Measurements from ENCODE around the gene OTOP3.

OTOP3 gene

GRCh38 chr17:74962622-74963394, 27.1 kb downstream of the OTOP3 start:
- Histone ChIP-seq H3K4me3 (ENCODE audit: low read length) (no peak overlapping the region), H3K36me3 (replicated peaks; ENCODE audit: low read depth, low read length) (no peaks in the 10 kb centered on the region), H3K4me2 (ENCODE audit: low read length) (no peak overlapping the region), H3K27ac (ENCODE audit: low read length) (no peak overlapping the region), H3K9ac (ENCODE audit: low read length) (no peak overlapping the region), H3K9me3 (ENCODE audit: insufficient read depth, low read length) (no peaks in the 10 kb centered on the region), H3K79me2 (ENCODE audit: low read length) (no peaks in the 10 kb centered on the region), H4K20me1 (ENCODE audit: insufficient read depth, low read length) (no peaks in the 10 kb centered on the region), H2AFZ (ENCODE audit: low read depth, low read length) (no peak overlapping the region), H3K27me3 (ENCODE audit: low read depth, low read length) (no peaks in the 10 kb centered on the region), H3K4me1 (ENCODE audit: low read length) (peaks cover 10% of the 10 kb centered on the region)
- TF ChIP-seq EZH2phosphoT487 (IDR thresholded peaks at IDR 0.05; ENCODE audit: low read depth) (no peak), CTCF (IDR thresholded peaks at IDR 0.05; ENCODE audit: low read depth, low read length) (no peak)

GRCh38 chr17:74963656-74964055, 28.0 kb downstream of the OTOP3 start:
- Histone ChIP-seq H3K4me2 (ENCODE audit: low read length) (no peak overlapping the region), H4K20me1 (ENCODE audit: insufficient read depth, low read length) (no peaks in the 10 kb centered on the region), H3K4me1 (ENCODE audit: low read length) (peaks cover 7% of the 10 kb centered on the region), H3K79me2 (ENCODE audit: low read length) (no peaks in the 10 kb centered on the region), H3K36me3 (replicated peaks; ENCODE audit: low read depth, low read length) (no peaks in the 10 kb centered on the region), H3K4me3 (ENCODE audit: low read length) (no peak overlapping the region), H3K9ac (ENCODE audit: low read length) (no peak overlapping the region), H3K27ac (ENCODE audit: low read length) (no peak overlapping the region), H3K27me3 (ENCODE audit: low read depth, low read length) (no peaks in the 10 kb centered on the region), H3K9me3 (ENCODE audit: insufficient read depth, low read length) (no peaks in the 10 kb centered on the region), H2AFZ (ENCODE audit: low read depth, low read length) (no peak overlapping the region)
- no peak for TF ChIP-seq CTCF (IDR thresholded peaks at IDR 0.05; ENCODE audit: low read depth, low read length)
- no peak for TF ChIP-seq EZH2phosphoT487 (IDR thresholded peaks at IDR 0.05; ENCODE audit: low read depth)

GRCh38 chr17:74964246-74964761, 28.6 kb downstream of the OTOP3 start:
- Histone ChIP-seq H4K20me1 (ENCODE audit: insufficient read depth, low read length) (no peaks in the 10 kb centered on the region), H3K27ac (ENCODE audit: low read length) (no peak overlapping the region), H3K9ac (ENCODE audit: low read length) (no peak overlapping the region), H3K36me3 (replicated peaks; ENCODE audit: low read depth, low read length) (no peaks in the 10 kb centered on the region), H3K4me2 (ENCODE audit: low read length) (no peak overlapping the region), H3K4me1 (ENCODE audit: low read length) (peaks cover 7% of the 10 kb centered on the region), H3K9me3 (ENCODE audit: insufficient read depth, low read length) (no peaks in the 10 kb centered on the region), H3K4me3 (ENCODE audit: low read length) (no peak overlapping the region), H2AFZ (ENCODE audit: low read depth, low read length) (no peak overlapping the region), H3K79me2 (ENCODE audit: low read length) (no peaks in the 10 kb centered on the region), H3K27me3 (ENCODE audit: low read depth, low read length) (no peaks in the 10 kb centered on the region)
- TF ChIP-seq CTCF (IDR thresholded peaks at IDR 0.05; ENCODE audit: low read depth, low read length) (no peak), EZH2phosphoT487 (IDR thresholded peaks at IDR 0.05; ENCODE audit: low read depth) (no peak)

DNA sequence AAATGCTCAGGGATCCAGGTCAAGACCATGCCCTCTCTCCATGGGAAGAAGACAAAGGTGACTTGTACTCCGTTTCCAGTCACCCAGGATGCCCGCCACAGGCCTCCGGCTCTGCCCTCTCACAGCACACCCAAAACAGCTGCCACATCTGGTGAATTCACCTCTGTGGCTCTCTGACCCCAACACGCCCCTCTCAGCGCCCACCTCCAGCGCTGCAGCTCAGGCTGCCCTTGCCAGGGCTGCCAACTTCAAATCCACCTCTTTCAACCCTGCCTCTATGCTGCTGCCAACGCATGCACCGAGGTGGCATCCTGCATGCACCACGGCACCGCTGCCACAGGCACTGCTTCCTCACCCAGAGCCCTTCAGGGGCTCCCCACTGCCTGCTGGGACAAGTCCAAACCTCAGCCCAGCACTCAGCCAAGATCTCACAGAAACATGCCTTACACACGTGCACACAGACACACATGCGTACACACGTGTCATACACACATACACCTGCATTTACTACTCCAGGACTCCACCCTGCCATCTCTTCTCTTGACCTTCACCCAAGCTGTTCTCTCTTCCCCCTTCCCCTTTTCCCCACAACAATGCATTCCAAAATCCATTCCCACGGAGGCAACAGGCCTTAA, 29.4 kb downstream of the OTOP3 start:
- H3K9ac ChIP-seq (ENCODE audit: low read length): no peak overlapping the region
- H3K27ac ChIP-seq (ENCODE audit: low read length): no peak overlapping the region
- no peak overlapping the region for H3K4me2 ChIP-seq (ENCODE audit: low read length)
- H3K4me3 ChIP-seq (ENCODE audit: low read length): no peak overlapping the region
- no peaks in the 10 kb centered on the region for H3K9me3 ChIP-seq (ENCODE audit: insufficient read depth, low read length)
- TF ChIP-seq CTCF (IDR thresholded peaks at IDR 0.05; ENCODE audit: low read depth, low read length) (no peak), EZH2phosphoT487 (IDR thresholded peaks at IDR 0.05; ENCODE audit: low read depth) (no peak)
- H4K20me1 ChIP-seq (ENCODE audit: insufficient read depth, low read length): no peaks in the 10 kb centered on the region
- H3K27me3 ChIP-seq (ENCODE audit: low read depth, low read length): no peaks in the 10 kb centered on the region
- peaks cover 7% of the 10 kb centered on the region for H3K4me1 ChIP-seq (ENCODE audit: low read length)
- no peak overlapping the region for H2AFZ ChIP-seq (ENCODE audit: low read depth, low read length)
- H3K36me3 ChIP-seq (replicated peaks; ENCODE audit: low read depth, low read length): no peaks in the 10 kb centered on the region
- no peaks in the 10 kb centered on the region for H3K79me2 ChIP-seq (ENCODE audit: low read length)

All from OCI-LY3 (cell line).